Keratinocyte (primary cell): Measurements from ENCODE around the gene TTC9. TPM values are rescaled to one million over a fixed set of nuclear protein-coding genes. Genes with fewer than 3 reads are reported as not detected.

Experiments used
- DNase-seq: peaks from one replicate; pipeline ENCODE4 v3.0.0-alpha.2; 2011; ENCODE audit warnings: low read depth, missing footprints, low spot score
- FAIRE-seq: peaks from 2 replicates; lab custom pipeline; 2011; peaks lifted over from hg19 to GRCh38; lab: Jason Lieb, UNC
- H2AFZ ChIP-seq: 2 replicates; pipeline ENCODE4 v1.6.0; 2012; ENCODE audit warnings: low read length, control low read depth, inconsistent platforms; ENCODE audit not compliant: control insufficient read depth
- H3K27ac ChIP-seq: 2 replicates; pipeline ENCODE4 v1.5.1; 2011; ENCODE audit warnings: low read length; ENCODE audit not compliant: control insufficient read depth, insufficient read depth
- H3K27me3 ChIP-seq: 3 replicates; pipeline ENCODE4 v1.6.0; 2011; ENCODE audit warnings: low read length; ENCODE audit not compliant: control insufficient read depth, insufficient read depth; ENCODE audit errors: extremely low read depth
- H3K36me3 ChIP-seq, 2 experiments: 2 replicates in 1 of 2; 3 replicates in 1 of 2; pipeline ENCODE4 v1.5.1; 2011; ENCODE audit warnings: low read length in 2 of 2, mild to moderate bottlenecking in 1 of 2; ENCODE audit not compliant: control insufficient read depth in 2 of 2, insufficient read depth in 2 of 2; ENCODE audit errors: extremely low read depth in 1 of 2
- H3K4me1 ChIP-seq: 3 replicates; pipeline ENCODE4 v1.5.1; 2011; ENCODE audit warnings: low read length; ENCODE audit not compliant: control insufficient read depth, insufficient read depth; ENCODE audit errors: extremely low read depth
- H3K4me2 ChIP-seq: 3 replicates; pipeline ENCODE4 v1.6.0; 2011; ENCODE audit warnings: low read depth, low read length; ENCODE audit not compliant: control insufficient read depth, insufficient read depth; ENCODE audit errors: extremely low read depth
- H3K4me3 ChIP-seq, 3 experiments: fragments of 200-600 bp in 1 of 3; sonication (generic) in 1 of 3; 2 replicates in 2 of 3; 3 replicates in 1 of 3; pipeline ENCODE4 v1.5.1; 2011 to 2016; ENCODE audit warnings: low read length in 3 of 3, mild to moderate bottlenecking in 3 of 3, control low read depth in 2 of 3, inconsistent platforms in 1 of 3, low read depth in 1 of 3, mixed read lengths in 1 of 3, mixed run types in 1 of 3, moderate library complexity in 1 of 3; ENCODE audit not compliant: control insufficient read depth in 2 of 3, insufficient read depth in 2 of 3; ENCODE audit errors: extremely low read depth in 1 of 3
- H3K79me2 ChIP-seq: 2 replicates; pipeline ENCODE4 v1.6.0; 2012; ENCODE audit warnings: low read length; ENCODE audit not compliant: control insufficient read depth, insufficient read depth
- H3K9ac ChIP-seq: 3 replicates; pipeline ENCODE4 v1.6.0; 2011; ENCODE audit warnings: low read length; ENCODE audit not compliant: control insufficient read depth, insufficient read depth; ENCODE audit errors: extremely low read depth
- H3K9me1 ChIP-seq: 3 replicates; pipeline ENCODE4 v1.6.0; 2011; ENCODE audit warnings: low read length; ENCODE audit not compliant: control insufficient read depth, insufficient read depth; ENCODE audit errors: extremely low read depth
- H3K9me3 ChIP-seq: 2 replicates; pipeline ENCODE4 v1.5.1; 2012; ENCODE audit warnings: low read depth, low read length; ENCODE audit not compliant: control insufficient read depth
- H4K20me1 ChIP-seq: 3 replicates; pipeline ENCODE4 v1.6.0; 2011; ENCODE audit warnings: low read length; ENCODE audit not compliant: control insufficient read depth, insufficient read depth; ENCODE audit errors: extremely low read depth
- CTCF ChIP-seq, 3 experiments: IDR thresholded peaks in 1 of 3; conservative IDR thresholded peaks in 1 of 3; optimal IDR thresholded peaks in 1 of 3; 2 replicates in 2 of 3; 3 replicates in 1 of 3; pipeline versions ENCODE3 to v1.5.1; 2011; ENCODE audit warnings: low read length in 3 of 3, mild to moderate bottlenecking in 3 of 3, moderate library complexity in 2 of 3, control low read depth in 1 of 3, inconsistent platforms in 1 of 3; ENCODE audit not compliant: insufficient read depth in 2 of 3; ENCODE audit errors: extremely low read depth in 1 of 3
- EZH2 ChIP-seq: IDR thresholded peaks from one replicate; pipeline ENCODE4 v1.6.1; 2012; ENCODE audit warnings: inconsistent platforms, mild to moderate bottlenecking, low read length, moderate library complexity
- dilution Hi-C: fragments of 300-500 bp; cut with MboI; formaldehyde crosslinking; loops from one replicate; pipeline ENCODE4 v1.7.0; 2020; ENCODE audit warnings: low sequenced_read_pairs; ENCODE audit not compliant: extremely low pct_ligation_motif_present
- polyA plus RNA-seq, 5 experiments: library from polyadenylated mRNA; depleted of rRNA in 3 of 5; stranded (reverse) in 3 of 5; stranded (forward) in 1 of 5; unstranded in 1 of 5; fragments of >200 nt; gene quantifications; 1 replicate in 1 of 5; 2 replicates in 3 of 5; 3 replicates in 1 of 5; pipeline versions ENCODE4 v1.2.1 to v1.2.3, GENCODE V29; 2011 to 2012; ENCODE audit warnings: missing spikeins in 2 of 5, low read depth in 1 of 5, low replicate concordance in 1 of 5

Gene TTC9
- polyA plus RNA-seq, 1 donor (not counting 4 experiments of a cell fraction or from before 2014, with no cell fraction given) = 0.59 TPM

GRCh38 chr14:70611216-70611615, 30.5 kb upstream of the TTC9 start:
- Histone ChIP-seq H3K4me1 (no peaks in the 10 kb centered on the region), H3K27ac (no peak overlapping the region), H3K9me3 (no peaks in the 10 kb centered on the region), H3K9me1 (no peaks in the 10 kb centered on the region), H3K27me3 (peaks cover 8% of the 10 kb centered on the region), H3K9ac (no peak overlapping the region), H3K36me3 (no peaks in the 10 kb centered on the region), H3K4me2 (no peak overlapping the region), H4K20me1 (no peaks in the 10 kb centered on the region), H3K4me3 (no peak overlapping the region), H2AFZ (no peak overlapping the region), H3K79me2 (no peaks in the 10 kb centered on the region)
- dilution Hi-C loops = no loop called here
- DNase-seq (no peak), FAIRE-seq (no peak)
- no peak for TF ChIP-seq EZH2
- TF ChIP-seq CTCF (optimal IDR thresholded peaks at IDR 0.05 in 1 of 3, IDR thresholded peaks at IDR 0.05 in 1 of 3, conservative IDR thresholded peaks at IDR 0.05 in 1 of 3; ENCODE audit: extremely low read depth in 1 of 3, insufficient read depth in 2 of 3, low read length in 3 of 3) = no peak

GRCh38 chr14:70616646-70617045, 25.1 kb upstream of the TTC9 start:
- Histone ChIP-seq H3K36me3 (no peaks in the 10 kb centered on the region), H4K20me1 (no peaks in the 10 kb centered on the region), H3K9me1 (no peaks in the 10 kb centered on the region), H3K27me3 (no peaks in the 10 kb centered on the region), H3K4me2 (no peak overlapping the region), H3K4me3 (no peak overlapping the region), H3K27ac (no peak overlapping the region), H3K9ac (no peak overlapping the region), H3K4me1 (no peaks in the 10 kb centered on the region), H3K9me3 (no peaks in the 10 kb centered on the region), H2AFZ (no peak overlapping the region), H3K79me2 (no peaks in the 10 kb centered on the region)
- FAIRE-seq (no peak), DNase-seq (no peak)
- dilution Hi-C loops = no loop called here
- no peak for TF ChIP-seq EZH2
- no peak for TF ChIP-seq CTCF (optimal IDR thresholded peaks at IDR 0.05 in 1 of 3, IDR thresholded peaks at IDR 0.05 in 1 of 3, conservative IDR thresholded peaks at IDR 0.05 in 1 of 3; ENCODE audit: extremely low read depth in 1 of 3, insufficient read depth in 2 of 3, low read length in 3 of 3)
